ENCODE results near the gene ACAA2.

ACAA2 gene

DNA sequence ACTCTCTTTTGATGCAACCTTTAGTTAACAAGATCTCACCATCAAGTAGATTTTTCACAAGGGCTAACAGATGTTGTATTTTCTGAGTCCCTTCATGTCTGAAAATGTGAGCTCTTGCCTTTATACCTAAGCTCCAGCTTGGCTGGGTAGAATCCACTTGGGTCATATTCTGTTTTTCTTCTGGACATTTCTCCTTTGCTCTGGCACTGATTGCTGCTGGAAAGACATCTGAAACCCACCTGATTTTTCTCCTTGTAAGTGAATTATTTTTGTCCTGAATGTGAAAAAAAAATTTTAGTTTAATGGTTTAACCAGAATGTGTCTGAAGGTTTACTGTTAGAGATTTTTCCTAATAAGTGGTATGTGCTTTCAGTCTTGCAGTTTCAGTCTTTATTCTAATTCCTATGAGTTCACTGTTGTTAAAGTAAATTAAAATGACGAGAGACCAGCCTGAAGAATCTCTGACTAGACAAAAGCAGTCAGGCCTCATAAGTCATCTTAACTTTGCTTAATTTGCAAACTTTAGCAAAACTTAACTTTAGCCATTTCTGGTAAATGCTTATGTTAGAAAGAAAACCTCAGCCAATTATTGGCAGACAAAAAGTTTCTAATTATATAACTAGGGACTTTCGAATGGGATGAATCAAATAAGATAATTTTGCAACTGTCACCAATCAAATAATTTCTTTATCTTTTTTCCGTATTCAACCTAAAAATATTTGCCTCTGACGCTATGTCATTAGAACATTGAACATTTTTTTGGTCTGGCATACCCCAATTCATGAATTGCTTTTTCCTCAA is 70.8 kb downstream of the ACAA2 start:
- no peak for DNase-seq (ENCODE audit: low read depth)

DNA sequence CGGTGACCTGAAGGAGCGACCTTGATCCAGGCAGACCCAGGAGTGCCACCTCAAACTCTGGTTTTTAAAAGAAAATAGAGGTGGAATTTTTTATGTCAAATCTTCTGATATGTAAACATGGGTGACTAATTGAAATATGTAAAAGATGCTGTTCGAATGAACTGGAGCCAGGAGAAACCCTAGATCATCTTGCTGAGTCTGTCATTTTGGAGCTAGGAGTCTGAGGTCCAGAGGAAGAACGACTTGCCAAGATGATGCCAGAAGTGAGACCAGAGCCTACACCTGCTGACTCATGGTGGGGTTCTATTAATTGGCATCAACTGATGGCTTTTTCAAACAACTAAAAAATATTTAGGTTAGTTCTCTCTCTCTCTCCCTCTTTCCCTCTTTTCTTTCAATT is 74.1 kb downstream of the ACAA2 start:
- no peak for DNase-seq (ENCODE audit: low read depth)

DNA sequence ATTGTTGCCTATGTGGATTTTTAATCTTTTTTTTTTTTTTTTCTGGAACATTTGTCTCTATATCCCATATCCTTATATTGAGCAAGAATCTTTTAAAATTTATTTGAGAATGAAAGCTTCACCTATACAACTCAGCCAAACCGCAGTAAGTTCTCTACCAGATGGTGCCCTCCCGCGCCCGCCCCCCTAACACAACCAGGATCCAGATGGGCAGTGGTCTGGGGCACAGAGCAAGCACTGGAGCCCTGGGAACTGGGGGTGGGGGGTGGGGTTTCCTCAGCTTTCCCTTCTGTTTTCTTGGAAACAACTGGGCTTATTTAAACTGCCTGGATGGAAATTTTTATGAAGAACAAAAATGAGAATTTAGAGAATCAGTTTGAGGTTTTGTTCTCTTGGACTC is 74.6 kb downstream of the ACAA2 start:
- no peak for DNase-seq (ENCODE audit: low read depth)

DNA sequence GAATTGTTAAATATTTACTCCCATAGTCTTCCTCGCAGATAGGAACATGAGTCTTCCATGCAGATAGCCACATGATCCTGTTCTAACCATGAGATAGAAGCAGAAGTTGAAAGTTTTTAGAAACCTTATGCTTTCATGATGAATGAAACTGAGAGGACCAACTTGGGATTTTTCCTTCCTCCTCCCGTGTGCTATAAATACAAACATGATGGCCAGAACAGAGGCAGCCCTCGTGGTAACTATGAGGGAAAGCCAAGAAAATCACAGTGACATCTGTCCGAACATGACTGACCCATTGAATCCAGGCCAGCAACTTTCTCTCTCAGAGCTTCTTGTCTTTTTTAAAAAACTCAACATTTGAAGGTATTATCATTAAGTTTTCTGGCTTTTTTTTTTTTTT is 78.5 kb downstream of the ACAA2 start:
- DNase-seq (ENCODE audit: low read depth): no peak

DNA sequence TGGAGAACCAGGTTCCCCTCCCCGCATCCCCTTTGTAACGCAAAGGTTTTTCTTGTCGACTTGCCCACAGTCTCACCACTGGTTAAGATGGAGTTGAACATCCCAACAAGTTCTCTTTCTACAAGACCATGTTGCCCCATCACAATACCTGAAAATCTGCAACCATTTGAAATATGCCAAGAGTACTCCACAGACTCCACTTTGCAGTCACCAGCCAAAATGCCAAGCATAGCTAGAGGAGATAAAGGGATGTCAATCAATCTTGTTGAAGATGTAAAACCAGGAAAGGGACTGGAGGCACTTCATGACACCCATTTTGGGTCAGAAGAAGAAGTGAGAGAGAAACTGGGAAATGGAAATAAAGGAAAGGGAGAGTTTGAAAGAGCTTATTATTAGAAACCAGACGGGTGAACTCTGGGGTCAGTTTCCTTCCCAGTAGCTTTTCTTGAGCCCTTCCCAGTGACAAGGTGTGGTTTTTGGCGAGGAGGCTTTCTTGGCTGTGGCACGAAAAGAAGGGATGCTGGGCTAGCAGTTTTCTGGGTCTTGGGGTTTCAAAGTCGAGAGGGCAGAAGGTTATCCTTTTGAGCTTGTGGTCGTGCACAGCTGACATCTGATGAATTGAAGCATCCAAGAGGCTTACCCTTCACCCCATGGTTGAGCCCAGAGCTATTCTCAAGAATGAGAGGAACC is 79.3 kb downstream of the ACAA2 start:
- no peak for DNase-seq (ENCODE audit: low read depth)

DNA sequence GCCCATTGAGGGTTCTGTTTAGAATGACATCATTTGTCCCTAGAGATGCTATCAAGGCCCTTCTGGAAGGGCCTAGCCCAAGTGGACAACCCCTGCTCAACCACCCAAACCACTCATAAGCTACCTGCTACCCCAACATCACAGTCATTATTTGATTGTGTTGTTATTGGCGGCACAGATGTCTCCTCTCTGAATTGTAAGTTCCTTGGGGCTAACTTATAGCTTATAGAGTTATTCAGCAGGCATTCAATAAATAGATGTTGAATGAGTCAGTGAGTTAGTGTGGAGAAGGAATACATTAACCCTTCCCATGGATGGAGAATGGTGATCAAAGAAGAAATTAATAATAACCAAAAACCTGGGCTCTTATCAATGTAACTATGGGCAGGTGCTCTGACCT is 80.0 kb downstream of the ACAA2 start:
- no peak for DNase-seq (ENCODE audit: low read depth)
